ENCODE results near the gene KRT9. TPM values are rescaled to one million over a fixed set of nuclear protein-coding genes. Genes with fewer than 3 reads are reported as not detected.

Gene KRT9
- total RNA-seq, 1 experiment from 2014 or later: not detected

GRCh38 chr17:41532947-41533570 is 38.8 kb downstream of the KRT9 start:
- no peak for DNase-seq (ENCODE audit: extremely low read depth, low read depth)

- DNase-seq (ENCODE audit: extremely low read depth, low read depth): no peak
Measured at GRCh38 chr17:41531993-41532392, 39.9 kb downstream of the KRT9 start.

GRCh38 chr17:41530062-41531048 is 41.5 kb downstream of the KRT9 start:
- peak; percentile 77 for DNase-seq (ENCODE audit: extremely low read depth, low read depth)

GRCh38 chr17:41529491-41529915 is 42.4 kb downstream of the KRT9 start:
- DNase-seq (ENCODE audit: extremely low read depth, low read depth): peak; percentile 93

- peak; percentile 87 for DNase-seq (ENCODE audit: extremely low read depth, low read depth)
Measured at GRCh38 chr17:41528959-41529353, 42.9 kb downstream of the KRT9 start.

GRCh38 chr17:41527063-41528023 is 44.5 kb downstream of the KRT9 start:
- DNase-seq (ENCODE audit: extremely low read depth, low read depth): no peak

GRCh38 chr17:41524261-41524660 is 47.6 kb downstream of the KRT9 start:
- no peak for DNase-seq (ENCODE audit: extremely low read depth, low read depth)

GRCh38 chr17:41523787-41524186 is 48.1 kb downstream of the KRT9 start:
- DNase-seq (ENCODE audit: extremely low read depth, low read depth): peak; percentile 65

GRCh38 chr17:41523225-41523593 is 48.6 kb downstream of the KRT9 start:
- DNase-seq (ENCODE audit: extremely low read depth, low read depth): no peak

- no peak for DNase-seq (ENCODE audit: extremely low read depth, low read depth)
Measured at GRCh38 chr17:41522301-41523224, 49.3 kb downstream of the KRT9 start.

- peak; percentile 88 for DNase-seq (ENCODE audit: extremely low read depth, low read depth)
Measured at GRCh38 chr17:41521574-41522261, 50.1 kb downstream of the KRT9 start.

- no peak for DNase-seq (ENCODE audit: extremely low read depth, low read depth)
Measured at GRCh38 chr17:41520821-41521521, 50.9 kb downstream of the KRT9 start.

GRCh38 chr17:41519501-41520224 is 52.2 kb downstream of the KRT9 start:
- DNase-seq (ENCODE audit: extremely low read depth, low read depth): no peak

GRCh38 chr17:41518789-41519449 is 52.9 kb downstream of the KRT9 start, which contains the start of gene KRT15:
Gene KRT15 (minus strand): TSS chr17:41518890. CDS start chr17:41518827, 63 bp downstream.
- DNase-seq (ENCODE audit: extremely low read depth, low read depth): no peak

GRCh38 chr17:41518031-41518430 is 53.8 kb downstream of the KRT9 start:
- DNase-seq (ENCODE audit: extremely low read depth, low read depth): no peak

- no peak for DNase-seq (ENCODE audit: extremely low read depth, low read depth)
Measured at GRCh38 chr17:41516830-41517283, 55.0 kb downstream of the KRT9 start.
